Thyroid gland (tissue), 4 donors: ENCODE data around the gene MYLK. TPM values are rescaled to one million over a fixed set of nuclear protein-coding genes. Genes with fewer than 3 reads are reported as not detected.

Experiments
- DNase-seq, 2 donors: peaks; one replicate each; pipeline ENCODE4 v3.0.0-alpha.2; 2019
- H3K27ac ChIP-seq, 3 donors: fragments of 200-600 bp; sonication (generic); 1 replicate in 2 of 3; 2 replicates in 1 of 3; pipeline ENCODE4 v1.5.1; 2016 to 2019; ENCODE audit warnings: mild to moderate bottlenecking in 1 of 3, moderate library complexity in 1 of 3
- H3K27me3 ChIP-seq: fragments of 200-600 bp; sonication (generic); one replicate; pipeline ENCODE4 v1.5.1; 2019
- H3K36me3 ChIP-seq, 2 donors: fragments of 200-600 bp; sonication (generic); one replicate each; pipeline ENCODE4 v1.5.1; 2016 to 2019
- H3K4me1 ChIP-seq, 2 donors: fragments of 200-600 bp; sonication (generic); one replicate each; pipeline ENCODE4 v1.5.1; 2017 to 2019
- H3K4me3 ChIP-seq, 3 donors: fragments of 200-600 bp; sonication (generic); replicated peaks in 1 of 3; 1 replicate in 2 of 3; 2 replicates in 1 of 3; pipeline ENCODE4 v1.5.1; 2016; ENCODE audit warnings: mild to moderate bottlenecking in 1 of 3
- H3K9me3 ChIP-seq: fragments of 200-600 bp; sonication (generic); one replicate; pipeline ENCODE4 v1.5.1; 2017
- POLR2A ChIP-seq, 2 donors: fragments of 450-650 bp; IDR thresholded peaks; one replicate each; pipeline ENCODE4 v1.6.1; 2017; ENCODE audit warnings: antibody characterized with exemption in 2 of 2, mild to moderate bottlenecking in 2 of 2, moderate library complexity in 1 of 2
- WGBS, 2 donors: methylation state at CpG; one replicate each; pipeline ENCODE4 v1.1.5; 2017; 5-methylcytosine and 5-hydroxymethylcytosine counted together
- intact Hi-C: fragments of 100-400 bp; cut with DNase I; formaldehyde crosslinking; loops from one replicate; pipeline ENCODE4 v1.15.1; 2023
- small RNA-seq: library from RNA; depleted of rRNA; stranded (forward); fragments of <200 nt; gene quantifications from one replicate; pipeline ENCODE3, GENCODE V24; 2016
- total RNA-seq, 4 donors: library from RNA; depleted of rRNA; stranded (reverse); fragments of >200 nt; gene quantifications; one replicate each; pipeline ENCODE4 v1.2.3, GENCODE V29; 2016
- TF ChIP-seq, protein P1 (sequence below), 6 experiments: fragments of 200-600 bp in 3 of 6; fragments of 450-650 bp in 3 of 6; sonication (generic) in 3 of 6; IDR thresholded peaks; one replicate each; pipeline ENCODE4 v1.5.1; 2016 to 2019; ENCODE audit warnings: antibody characterized with exemption in 6 of 6, mild to moderate bottlenecking in 2 of 6, inconsistent platforms in 1 of 6, moderate library complexity in 1 of 6

Gene MYLK
- total RNA-seq, 4 donors from 2014 or later: 28.9 to 51.2 (median 37.4) TPM

DNA sequence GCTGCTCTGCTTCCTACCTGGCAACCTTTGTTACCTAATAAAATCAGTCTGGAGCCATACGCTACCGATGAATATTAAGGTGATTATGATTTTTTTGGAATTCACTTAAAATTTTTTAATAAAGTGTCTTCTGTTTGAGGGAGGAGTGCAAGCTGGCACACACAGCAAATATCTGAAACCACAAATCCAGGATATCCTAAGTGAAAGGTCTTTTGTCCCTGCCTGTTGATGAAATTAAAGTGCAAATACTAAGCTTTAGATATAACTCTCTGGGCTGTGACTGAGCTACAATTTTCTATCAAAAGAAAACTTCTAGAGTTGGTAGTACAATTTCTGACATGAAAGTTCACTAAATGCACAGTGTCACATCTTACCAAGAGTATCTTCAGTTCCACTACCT is 322.9 kb downstream of the MYLK start:
- Histone ChIP-seq H3K9me3 (no peaks in the 10 kb centered on the region), H3K4me3 (no peak overlapping the region), H3K4me1 (no peaks in the 10 kb centered on the region), H3K27ac (no peak overlapping the region), H3K36me3 (no peaks in the 10 kb centered on the region), H3K27me3 (no peaks in the 10 kb centered on the region)
- TF ChIP-seq POLR2A (IDR thresholded peaks at IDR 0.05): no peak
- TF ChIP-seq, protein P1, sequence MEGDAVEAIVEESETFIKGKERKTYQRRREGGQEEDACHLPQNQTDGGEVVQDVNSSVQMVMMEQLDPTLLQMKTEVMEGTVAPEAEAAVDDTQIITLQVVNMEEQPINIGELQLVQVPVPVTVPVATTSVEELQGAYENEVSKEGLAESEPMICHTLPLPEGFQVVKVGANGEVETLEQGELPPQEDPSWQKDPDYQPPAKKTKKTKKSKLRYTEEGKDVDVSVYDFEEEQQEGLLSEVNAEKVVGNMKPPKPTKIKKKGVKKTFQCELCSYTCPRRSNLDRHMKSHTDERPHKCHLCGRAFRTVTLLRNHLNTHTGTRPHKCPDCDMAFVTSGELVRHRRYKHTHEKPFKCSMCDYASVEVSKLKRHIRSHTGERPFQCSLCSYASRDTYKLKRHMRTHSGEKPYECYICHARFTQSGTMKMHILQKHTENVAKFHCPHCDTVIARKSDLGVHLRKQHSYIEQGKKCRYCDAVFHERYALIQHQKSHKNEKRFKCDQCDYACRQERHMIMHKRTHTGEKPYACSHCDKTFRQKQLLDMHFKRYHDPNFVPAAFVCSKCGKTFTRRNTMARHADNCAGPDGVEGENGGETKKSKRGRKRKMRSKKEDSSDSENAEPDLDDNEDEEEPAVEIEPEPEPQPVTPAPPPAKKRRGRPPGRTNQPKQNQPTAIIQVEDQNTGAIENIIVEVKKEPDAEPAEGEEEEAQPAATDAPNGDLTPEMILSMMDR (IDR thresholded peaks at IDR 0.05): no peak
- 93 to 95% methylated on average over 2 of the region's 2 CpGs for WGBS, 2 donors
- intact Hi-C loops: loop anchor here (5.0 kb wide), 1 partner anchor 234 kb away; no protein-coding TSS in a partner anchor
- DNase-seq: no peak

Small RNAs within 50 kb of the gene (small RNA-seq; reads per million reads assigned to genes)
- gene RF00392: not detected

Other genes with a start within 250 kb of the MYLK start
- gene CCDC14, start 76.9 kb upstream of the MYLK start, total RNA-seq: 10 to 100 TPM; 22.2 to 46.6 (median 30.9) TPM
- under 1 TPM in 1 of 4 donors, not detected in 3; 0.54 TPM for gene ROPN1, start 107.8 kb upstream of the MYLK start, total RNA-seq
- gene KALRN, start 149.0 kb upstream of the MYLK start, total RNA-seq: 10 to 100 TPM; 38.4 to 77.5 (median 65.8) TPM